ENCODE measurements around the gene NTPCR.
"Not testable (repeated sequence)": the region's sequence is repeated elsewhere in the genome, so short reads cannot be mapped to it uniquely, and the experiment has no call there.

NTPCR gene

GRCh38 chr1:232987046-232987773, 36.8 kb downstream of the NTPCR start:
- DNase-seq = no peak

- DNase-seq = no peak
Observed at GRCh38 chr1:232987774-232988140, 37.3 kb downstream of the NTPCR start.

- no peak for DNase-seq
Observed at GRCh38 chr1:232988572-232989040, 38.2 kb downstream of the NTPCR start.

- no peak for DNase-seq
Observed at GRCh38 chr1:232990176-232991128, 40.0 kb downstream of the NTPCR start.

GRCh38 chr1:232991238-232991637, 40.8 kb downstream of the NTPCR start:
- DNase-seq = no peak

- no peak for DNase-seq
Observed at GRCh38 chr1:232992227-232992626, 41.8 kb downstream of the NTPCR start.

GRCh38 chr1:232993555-232993954, 43.1 kb downstream of the NTPCR start:
- no peak for DNase-seq

- no peak for DNase-seq
Observed at GRCh38 chr1:232995189-232995588, 44.8 kb downstream of the NTPCR start.

- no peak for DNase-seq
Observed at GRCh38 chr1:232996143-232996542, 45.7 kb downstream of the NTPCR start.

- no peak for DNase-seq
Observed at GRCh38 chr1:232998138-232998537, 47.7 kb downstream of the NTPCR start.

- DNase-seq = no peak
Observed at GRCh38 chr1:232998646-232999045, 48.2 kb downstream of the NTPCR start.

GRCh38 chr1:232999956-233000625, 49.7 kb downstream of the NTPCR start:
- DNase-seq = no peak

GRCh38 chr1:233003638-233004037, 53.2 kb downstream of the NTPCR start:
- not testable (repeated sequence) for DNase-seq

GRCh38 chr1:233004451-233004850, 54.0 kb downstream of the NTPCR start:
- DNase-seq = no peak

- DNase-seq = no peak
Observed at GRCh38 chr1:233005156-233005555, 54.7 kb downstream of the NTPCR start.

GRCh38 chr1:233005703-233006102, 55.3 kb downstream of the NTPCR start:
- DNase-seq = no peak

- DNase-seq = no peak
Observed at GRCh38 chr1:233006108-233006507, 55.7 kb downstream of the NTPCR start.

GRCh38 chr1:233006541-233006973, 56.1 kb downstream of the NTPCR start:
- no peak for DNase-seq

GRCh38 chr1:233010146-233010545, 59.7 kb downstream of the NTPCR start:
- no peak for DNase-seq

GRCh38 chr1:233012021-233012420, 61.6 kb downstream of the NTPCR start:
- no peak for DNase-seq

GRCh38 chr1:233015965-233016364, 65.6 kb downstream of the NTPCR start:
- no peak for DNase-seq

- no peak for DNase-seq
Observed at GRCh38 chr1:233016798-233017197, 66.4 kb downstream of the NTPCR start.

- no peak for DNase-seq
Observed at GRCh38 chr1:233019083-233019482, 68.7 kb downstream of the NTPCR start.

Measured in 8988T (cell line).